Measurements from ENCODE around the gene CDC42BPA.

CDC42BPA gene

GRCh38 chr1:226945106-226945857 is 373.0 kb downstream of the CDC42BPA start:
- no peak overlapping the region for H3K4me3 ChIP-seq (ENCODE audit: low read length)
- TF ChIP-seq, protein P1, sequence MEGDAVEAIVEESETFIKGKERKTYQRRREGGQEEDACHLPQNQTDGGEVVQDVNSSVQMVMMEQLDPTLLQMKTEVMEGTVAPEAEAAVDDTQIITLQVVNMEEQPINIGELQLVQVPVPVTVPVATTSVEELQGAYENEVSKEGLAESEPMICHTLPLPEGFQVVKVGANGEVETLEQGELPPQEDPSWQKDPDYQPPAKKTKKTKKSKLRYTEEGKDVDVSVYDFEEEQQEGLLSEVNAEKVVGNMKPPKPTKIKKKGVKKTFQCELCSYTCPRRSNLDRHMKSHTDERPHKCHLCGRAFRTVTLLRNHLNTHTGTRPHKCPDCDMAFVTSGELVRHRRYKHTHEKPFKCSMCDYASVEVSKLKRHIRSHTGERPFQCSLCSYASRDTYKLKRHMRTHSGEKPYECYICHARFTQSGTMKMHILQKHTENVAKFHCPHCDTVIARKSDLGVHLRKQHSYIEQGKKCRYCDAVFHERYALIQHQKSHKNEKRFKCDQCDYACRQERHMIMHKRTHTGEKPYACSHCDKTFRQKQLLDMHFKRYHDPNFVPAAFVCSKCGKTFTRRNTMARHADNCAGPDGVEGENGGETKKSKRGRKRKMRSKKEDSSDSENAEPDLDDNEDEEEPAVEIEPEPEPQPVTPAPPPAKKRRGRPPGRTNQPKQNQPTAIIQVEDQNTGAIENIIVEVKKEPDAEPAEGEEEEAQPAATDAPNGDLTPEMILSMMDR (conservative IDR thresholded peaks at IDR 0.05; ENCODE audit: low read length): no peak
- DNase-seq (ENCODE audit: low read depth): no peak

GRCh38 chr1:226943927-226944326 is 374.4 kb downstream of the CDC42BPA start:
- no peak overlapping the region for H3K4me3 ChIP-seq (ENCODE audit: low read length)
- no peak for DNase-seq (ENCODE audit: low read depth)
- TF ChIP-seq, protein P1 (conservative IDR thresholded peaks at IDR 0.05; ENCODE audit: low read length): no peak

GRCh38 chr1:226943156-226943555 is 375.1 kb downstream of the CDC42BPA start:
- TF ChIP-seq, protein P1 (conservative IDR thresholded peaks at IDR 0.05; ENCODE audit: low read length): no peak
- H3K4me3 ChIP-seq (ENCODE audit: low read length): no peak overlapping the region
- no peak for DNase-seq (ENCODE audit: low read depth)

DNA sequence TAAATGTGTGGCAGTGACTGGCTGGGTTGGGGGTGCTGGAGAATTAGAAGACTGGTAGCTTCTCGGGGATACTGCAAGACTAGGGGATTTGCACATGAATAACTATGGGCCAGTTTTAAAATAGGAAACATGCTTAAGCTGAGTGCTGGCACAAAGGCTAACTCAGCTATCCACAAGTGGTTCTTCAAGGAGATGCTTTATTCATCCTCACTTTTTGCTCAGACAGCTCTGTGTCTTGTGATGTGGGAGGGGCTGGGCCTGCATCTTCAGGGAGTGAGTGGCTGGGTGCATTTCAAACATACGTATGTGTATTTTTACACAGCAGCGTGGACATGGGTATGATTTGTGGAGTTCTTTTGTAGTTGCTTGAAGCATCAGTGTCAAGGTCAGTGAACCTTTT is 375.9 kb downstream of the CDC42BPA start:
- DNase-seq (ENCODE audit: low read depth): no peak
- TF ChIP-seq, protein P1 (conservative IDR thresholded peaks at IDR 0.05; ENCODE audit: low read length): no peak
- H3K4me3 ChIP-seq (ENCODE audit: low read length): no peak overlapping the region

GRCh38 chr1:226940806-226941067 is 377.6 kb downstream of the CDC42BPA start:
- no peak for DNase-seq (ENCODE audit: low read depth)
- H3K4me3 ChIP-seq (ENCODE audit: low read length): peak overlapping the region; percentile 80
- TF ChIP-seq, protein P1 (conservative IDR thresholded peaks at IDR 0.05; ENCODE audit: low read length): no peak

GRCh38 chr1:226940029-226940805 is 378.1 kb downstream of the CDC42BPA start, which contains the start of gene COQ8A:
TSS of gene COQ8A (plus strand) at chr1:226940294. CDS start at chr1:226961386, 21,092 bp downstream.
- H3K4me3 ChIP-seq (ENCODE audit: low read length): peak within 1 kb of the TSS; percentile 80
- peak; percentile 99 for DNase-seq (ENCODE audit: low read depth)
- TF ChIP-seq, protein P1 (conservative IDR thresholded peaks at IDR 0.05; ENCODE audit: low read length): no peak

All from AG10803 (cell line).